Ovary (tissue), 9 donors: ENCODE data around the gene DACT2. TPM values are rescaled to one million over a fixed set of nuclear protein-coding genes. Genes with fewer than 3 reads are reported as not detected.
"Not testable (repeated sequence)": the region's sequence is repeated elsewhere in the genome, so short reads cannot be mapped to it uniquely, and the experiment has no call there.

Experiments used
- DNase-seq, 5 donors: peaks; one replicate each; pipeline ENCODE4 v3.0.0-alpha.2; 2019 to 2020
- H3K27ac ChIP-seq, 2 donors: fragments of 200-600 bp; one replicate each; pipeline versions ENCODE4 v1.5.1 to v1.8.0; 2019 to 2022
- H3K27me3 ChIP-seq: fragments of 200-600 bp; one replicate; pipeline ENCODE4 v1.8.0; 2022
- H3K36me3 ChIP-seq: fragments of 200-600 bp; sonication (generic); one replicate; pipeline ENCODE4 v1.5.1; 2019
- H3K4me1 ChIP-seq: one replicate; pipeline ENCODE4 v1.8.1; 2013; ENCODE audit warnings: mild to moderate bottlenecking, moderate library complexity; ENCODE audit not compliant: insufficient read depth
- H3K4me3 ChIP-seq: fragments of 200-600 bp; sonication (generic); one replicate; pipeline ENCODE4 v1.5.1; 2017
- H3K9me3 ChIP-seq, 2 donors: fragments of 200-600 bp in 1 of 2; sonication (generic) in 1 of 2; one replicate each; pipeline versions ENCODE4 v1.5.1 to v1.8.1; 2013 to 2019; ENCODE audit warnings: mild to moderate bottlenecking in 1 of 2, moderate library complexity in 1 of 2
- EP300 ChIP-seq: sonication (generic); formaldehyde crosslinking; IDR thresholded peaks from one replicate; pipeline ENCODE4 v1.6.1; 2017; ENCODE audit warnings: antibody characterized with exemption
- POLR2A ChIP-seq: fragments of 450-650 bp; IDR thresholded peaks from one replicate; pipeline ENCODE4 v1.6.1; 2017; ENCODE audit warnings: antibody characterized with exemption, mild to moderate bottlenecking, moderate library complexity
- WGBS, 3 donors: extraction: QIAGEN DNeasy Blood & Tissue Kit in 1 of 3; methylation state at CpG; one replicate each; pipeline versions ENCODE4 v1.1.5 to v1.1.7; 2013 to 2017; 5-methylcytosine and 5-hydroxymethylcytosine counted together
- intact Hi-C, 4 donors: fragments of 100-400 bp; cut with DNase I; formaldehyde crosslinking; loops; one replicate each; pipeline versions ENCODE4 v1.11.0 to v1.15.1; 2022 to 2023
- polyA plus RNA-seq, 2 donors: library from polyadenylated mRNA; stranded (reverse); fragments of 200-250 nt in 1 of 2; fragments of 350-450 nt in 1 of 2; fragmentation: Illumina TruSeq in 1 of 2; extraction: RNeasy Lipid Tissue Mini Kit (QIAGEN cat#74804) in 1 of 2; gene quantifications; one replicate each; pipeline ENCODE4 v1.2.3, GENCODE V29; 2013 to 2014
- total RNA-seq, 7 donors: library from RNA; depleted of rRNA in 2 of 7; stranded (reverse); fragments of >200 nt in 2 of 7; fragmentation: NEBNext Ultra II Directional in 3 of 7; extraction: Animal tissue kit (Norgen Biotek cat#: 25700) in 3 of 7; gene quantifications; one replicate each; pipeline versions ENCODE4 v1.1.0 to v1.2.4, GENCODE V29; 2016 to 2023
- TF ChIP-seq, protein P1 (sequence below), 3 donors: fragments of 450-650 bp in 2 of 3; fragments of 200-600 bp in 1 of 3; IDR thresholded peaks; one replicate each; pipeline versions ENCODE4 v1.5.1 to v1.8.0; 2016 to 2022; ENCODE audit warnings: antibody characterized with exemption in 3 of 3, mild to moderate bottlenecking in 1 of 3
- donor health status: DM: no; HTN: no; CAD: no; lungs with moderate emphysema.
- donor health status: DM: no; HTN: no; CAD: no.
- donor health status: Bipolar disorder and iron deficiency.
- donor health status: DM: yes; HTN: yes; CAD: no.
- donor health status: DM: no; HTN: no; CAD: no.
- donor health status: DM: yes; HTN: yes; CAD: no.

DACT2 gene
- total and polyA plus RNA-seq, 9 donors = 0.17 to 4.4 (median 0.71) TPM; not detected in 2

DNA sequence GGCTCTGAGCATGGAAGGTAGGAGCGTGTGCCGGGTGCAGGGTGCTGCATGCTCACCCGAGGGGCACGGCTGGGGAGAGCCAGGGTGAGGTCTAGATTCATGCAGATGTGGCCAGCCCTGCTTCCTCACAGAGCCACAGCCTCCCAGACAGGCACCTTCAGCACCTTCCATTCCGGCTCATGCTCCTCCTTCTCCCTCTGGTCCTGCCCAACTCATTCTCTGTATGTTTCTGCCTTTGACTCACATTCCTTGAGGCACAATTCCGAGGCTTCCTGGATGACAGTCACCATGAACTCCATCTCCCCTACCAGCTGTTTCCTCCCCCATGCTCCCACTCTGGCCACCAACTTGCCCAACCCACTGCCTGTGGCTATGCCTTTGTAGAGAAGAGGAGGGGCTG lies 35.4 kb downstream of the DACT2 start:
- no peaks in the 10 kb centered on the region for H3K36me3 ChIP-seq
- no peaks in the 10 kb centered on the region for H3K9me3 ChIP-seq
- no peaks in the 10 kb centered on the region for H3K27me3 ChIP-seq
- TF ChIP-seq EP300 = no peak
- TF ChIP-seq POLR2A = no peak
- TF ChIP-seq, protein P1, sequence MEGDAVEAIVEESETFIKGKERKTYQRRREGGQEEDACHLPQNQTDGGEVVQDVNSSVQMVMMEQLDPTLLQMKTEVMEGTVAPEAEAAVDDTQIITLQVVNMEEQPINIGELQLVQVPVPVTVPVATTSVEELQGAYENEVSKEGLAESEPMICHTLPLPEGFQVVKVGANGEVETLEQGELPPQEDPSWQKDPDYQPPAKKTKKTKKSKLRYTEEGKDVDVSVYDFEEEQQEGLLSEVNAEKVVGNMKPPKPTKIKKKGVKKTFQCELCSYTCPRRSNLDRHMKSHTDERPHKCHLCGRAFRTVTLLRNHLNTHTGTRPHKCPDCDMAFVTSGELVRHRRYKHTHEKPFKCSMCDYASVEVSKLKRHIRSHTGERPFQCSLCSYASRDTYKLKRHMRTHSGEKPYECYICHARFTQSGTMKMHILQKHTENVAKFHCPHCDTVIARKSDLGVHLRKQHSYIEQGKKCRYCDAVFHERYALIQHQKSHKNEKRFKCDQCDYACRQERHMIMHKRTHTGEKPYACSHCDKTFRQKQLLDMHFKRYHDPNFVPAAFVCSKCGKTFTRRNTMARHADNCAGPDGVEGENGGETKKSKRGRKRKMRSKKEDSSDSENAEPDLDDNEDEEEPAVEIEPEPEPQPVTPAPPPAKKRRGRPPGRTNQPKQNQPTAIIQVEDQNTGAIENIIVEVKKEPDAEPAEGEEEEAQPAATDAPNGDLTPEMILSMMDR (IDR thresholded peaks at IDR 0.05) = no peak
- intact Hi-C loops = no loop called here
- WGBS, 3 donors = 77 to 89% (median 86%) methylated on average over 6 of the region's 6 CpGs
- no peak for DNase-seq
- no peaks in the 10 kb centered on the region for H3K4me1 ChIP-seq
- H3K4me3 ChIP-seq = no peak overlapping the region
- H3K27ac ChIP-seq = no peak overlapping the region

DNA sequence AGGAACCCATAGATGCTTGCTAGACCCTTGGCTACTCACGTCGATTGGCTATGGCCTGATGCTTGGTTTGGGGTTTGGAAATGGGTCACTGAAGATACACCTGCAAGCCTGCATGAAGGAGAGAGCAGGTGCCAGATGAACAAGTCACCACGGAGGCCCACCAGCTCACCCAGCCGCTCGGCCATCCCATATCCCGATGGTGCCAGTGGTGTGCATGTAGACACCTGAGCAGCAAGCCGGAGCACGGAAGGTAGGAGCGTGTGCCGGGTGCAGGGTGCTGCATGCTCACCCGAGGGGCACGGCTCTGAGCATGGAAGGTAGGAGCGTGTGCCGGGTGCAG lies 35.9 kb downstream of the DACT2 start:
- no peaks in the 10 kb centered on the region for H3K27me3 ChIP-seq
- no peak for DNase-seq

DNA sequence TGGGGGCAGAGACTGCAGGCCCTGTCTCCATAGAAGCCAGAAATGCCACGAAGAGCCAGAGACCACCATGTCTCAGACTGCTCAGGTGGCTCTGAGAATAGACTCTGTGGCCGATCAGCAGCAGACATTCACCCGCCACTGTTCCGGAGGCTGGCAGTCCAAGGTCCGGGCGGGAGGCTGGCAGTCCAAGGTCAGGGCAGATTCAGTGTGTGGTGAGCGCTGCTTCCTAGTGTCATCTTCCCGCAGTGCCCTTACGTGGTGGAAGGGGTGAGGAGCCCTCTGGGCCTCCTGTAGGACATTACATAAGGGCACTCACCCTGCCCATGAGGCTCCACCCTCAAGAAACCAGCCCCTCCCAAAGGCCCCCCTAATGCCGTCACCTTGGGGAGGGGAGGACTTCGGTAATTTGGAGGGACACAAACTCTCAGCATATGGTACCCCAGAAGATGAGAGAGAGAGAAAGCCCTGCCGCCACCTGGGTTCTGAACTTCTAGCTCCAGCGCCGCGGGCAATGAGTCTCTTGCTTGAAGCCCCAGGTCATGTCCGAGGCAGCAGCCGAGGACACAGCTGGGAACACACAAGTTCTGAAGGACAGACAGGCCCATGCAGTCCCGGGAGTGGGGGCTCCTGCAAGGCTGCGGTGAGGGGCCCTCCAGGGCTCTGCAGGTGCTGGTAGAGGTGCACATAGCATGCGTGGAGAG lies 36.4 kb downstream of the DACT2 start:
- Histone ChIP-seq H3K9me3 (no peaks in the 10 kb centered on the region), H3K27ac (no peak overlapping the region), H3K36me3 (no peaks in the 10 kb centered on the region), H3K4me1 (no peaks in the 10 kb centered on the region), H3K27me3 (no peaks in the 10 kb centered on the region), H3K4me3 (no peak overlapping the region)
- 79 to 91% (median 85%) methylated on average over 20 of the region's 20 CpGs for WGBS, 3 donors
- TF ChIP-seq, protein P1 (IDR thresholded peaks at IDR 0.05) = no peak
- TF ChIP-seq EP300 (no peak), POLR2A (no peak)
- no peak for DNase-seq
- intact Hi-C loops = no loop called here

More for the DNA sequence above, 35.9 kb downstream of the DACT2 start:
- Histone ChIP-seq H3K4me1 (no peaks in the 10 kb centered on the region), H3K27ac (no peak overlapping the region), H3K4me3 (no peak overlapping the region), H3K9me3 (no peaks in the 10 kb centered on the region), H3K36me3 (no peaks in the 10 kb centered on the region)
- intact Hi-C loops = no loop called here
- no peak for TF ChIP-seq POLR2A
- TF ChIP-seq EP300 = no peak
- TF ChIP-seq, protein P1 (IDR thresholded peaks at IDR 0.05) = no peak
- 94 to 96% (median 96%) methylated on average over 14 of the region's 14 CpGs for WGBS, 3 donors

DNA sequence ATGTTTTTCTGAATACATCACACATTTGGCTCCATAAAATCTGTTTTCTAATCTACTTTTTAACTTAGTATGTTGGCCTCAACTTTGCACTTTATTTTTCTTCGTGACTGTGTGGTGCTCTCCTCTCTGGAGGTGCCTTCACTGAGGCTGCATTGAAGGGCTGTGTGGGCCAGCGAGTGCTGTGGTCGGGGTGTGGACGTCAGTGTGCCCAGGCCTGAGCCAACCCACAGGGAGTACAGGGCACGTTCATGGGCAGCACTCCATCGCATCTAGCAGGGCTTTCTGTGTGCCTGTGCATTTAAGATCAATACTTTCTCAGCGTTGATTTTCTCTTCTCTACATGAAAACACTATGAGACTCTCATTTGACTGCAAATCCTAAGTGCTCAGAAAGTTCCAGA lies 37.8 kb downstream of the DACT2 start:
- WGBS, 3 donors = 79 to 88% (median 83%) methylated on average over 7 of the region's 7 CpGs
- no peak overlapping the region for H3K4me3 ChIP-seq
- H3K4me1 ChIP-seq = no peaks in the 10 kb centered on the region
- intact Hi-C loops = no loop called here
- DNase-seq = no peak
- no peaks in the 10 kb centered on the region for H3K36me3 ChIP-seq
- no peaks in the 10 kb centered on the region for H3K9me3 ChIP-seq
- no peak for TF ChIP-seq EP300
- no peak for TF ChIP-seq POLR2A
- TF ChIP-seq, protein P1 (IDR thresholded peaks at IDR 0.05) = no peak
- no peaks in the 10 kb centered on the region for H3K27me3 ChIP-seq
- no peak overlapping the region for H3K27ac ChIP-seq

DNA sequence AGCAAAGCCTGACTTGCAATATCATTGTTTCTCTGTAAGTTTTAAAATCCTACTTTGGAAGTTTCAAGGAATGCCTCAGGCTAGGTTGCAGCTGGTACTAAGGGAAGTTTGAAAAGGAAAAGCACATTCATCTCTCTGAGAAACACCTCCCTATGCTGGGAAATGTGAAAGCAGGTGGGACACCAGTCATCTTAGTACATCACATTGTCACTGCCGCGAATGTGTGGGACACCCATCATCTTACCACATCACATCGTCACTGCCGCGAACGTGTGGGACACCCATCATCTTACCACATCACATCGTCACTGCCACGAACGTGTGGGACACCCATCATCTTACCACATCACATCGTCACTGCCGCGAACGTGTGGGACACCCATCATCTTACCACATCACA lies 38.3 kb downstream of the DACT2 start:
- H3K27ac ChIP-seq, H3K27me3 ChIP-seq, H3K9me3 ChIP-seq, DNase-seq, H3K4me3 ChIP-seq, intact Hi-C loops, H3K4me1 ChIP-seq, H3K36me3 ChIP-seq: not testable (repeated sequence)
- WGBS, 3 donors = 92 to 97% (median 93%) methylated on average over 8 to 13 of the region's 13 CpGs
